Left renal pelvis (tissue), 4 donors: ENCODE measurements around the gene GPC6. TPM values are rescaled to one million over a fixed set of nuclear protein-coding genes. Genes with fewer than 3 reads are reported as not detected.

Experiments used
- DNase-seq, 4 donors: peaks; one replicate each; pipeline ENCODE4 v3.0.0-alpha.2; 2013; ENCODE audit warnings: low read depth in 4 of 4, low spot score in 3 of 4
- polyA plus RNA-seq, 4 donors: library from polyadenylated mRNA; unstranded; fragments of 120-200 nt; gene quantifications; one replicate each; pipeline ENCODE4 v1.2.1, GENCODE V29; 2013; ENCODE audit not compliant: insufficient read length in 4 of 4

GPC6 gene
- polyA plus RNA-seq, 4 donors = 49.8 to 74.4 (median 65.2) TPM

- DNase-seq = no peak
Observed at GRCh38 chr13:93984876-93985275, 758.3 kb downstream of the GPC6 start.

- DNase-seq = no peak
Observed at GRCh38 chr13:93987458-93987857, 760.9 kb downstream of the GPC6 start.

- no peak for DNase-seq
Observed at GRCh38 chr13:93991569-93991968, 765.0 kb downstream of the GPC6 start.

GRCh38 chr13:93996481-93996880 lies 769.9 kb downstream of the GPC6 start:
- no peak for DNase-seq

- no peak for DNase-seq
Observed at GRCh38 chr13:94006296-94006695, 779.7 kb downstream of the GPC6 start.

GRCh38 chr13:94007072-94007471 lies 780.5 kb downstream of the GPC6 start:
- DNase-seq = no peak

GRCh38 chr13:94009701-94010100 lies 783.1 kb downstream of the GPC6 start:
- no peak for DNase-seq

GRCh38 chr13:94014461-94014860 lies 787.9 kb downstream of the GPC6 start:
- DNase-seq = no peak

- DNase-seq = no peak
Observed at GRCh38 chr13:94020426-94020825, 793.8 kb downstream of the GPC6 start.

- no peak for DNase-seq
Observed at GRCh38 chr13:94020833-94021232, 794.2 kb downstream of the GPC6 start.

- no peak for DNase-seq
Observed at GRCh38 chr13:94028234-94028633, 801.6 kb downstream of the GPC6 start.

GRCh38 chr13:94028650-94029049 lies 802.0 kb downstream of the GPC6 start:
- no peak for DNase-seq

GRCh38 chr13:94030415-94031119 lies 804.0 kb downstream of the GPC6 start:
- no peak for DNase-seq

GRCh38 chr13:94031609-94032008 lies 805.0 kb downstream of the GPC6 start:
- no peak for DNase-seq

- DNase-seq = no peak
Observed at GRCh38 chr13:94033098-94033497, 806.5 kb downstream of the GPC6 start.

- no peak for DNase-seq
Observed at GRCh38 chr13:94033830-94034642, 807.4 kb downstream of the GPC6 start.

- DNase-seq = no peak
Observed at GRCh38 chr13:94050039-94050438, 823.4 kb downstream of the GPC6 start.

- DNase-seq = no peak
Observed at GRCh38 chr13:94050686-94051085, 824.1 kb downstream of the GPC6 start.

- DNase-seq = peak in 3 of 4 donors; percentile 19 to 48 (median 26)
Observed at GRCh38 chr13:94053986-94054593, 827.5 kb downstream of the GPC6 start.

GRCh38 chr13:94056362-94056990 lies 829.9 kb downstream of the GPC6 start:
- DNase-seq = no peak

- no peak for DNase-seq
Observed at GRCh38 chr13:94057618-94058186, 831.1 kb downstream of the GPC6 start.
